Skeletal muscle satellite cell (primary cell): ENCODE measurements around the gene RNF214.

Experiments
- H3K27me3 ChIP-seq: 2 replicates; pipeline ENCODE4 v1.7.0; 2013; ENCODE audit warnings: low read length; ENCODE audit not compliant: control insufficient read depth, insufficient read depth
- H3K36me3 ChIP-seq: 2 replicates; pipeline ENCODE4 v1.7.0; 2013; ENCODE audit warnings: mild to moderate bottlenecking, control low read depth, low read length; ENCODE audit not compliant: insufficient read depth
- H3K4me1 ChIP-seq: 2 replicates; pipeline ENCODE4 v1.7.0; 2013; ENCODE audit warnings: low read length; ENCODE audit not compliant: control insufficient read depth, insufficient read depth
- H3K4me2 ChIP-seq: 2 replicates; pipeline ENCODE4 v1.7.0; 2013; ENCODE audit warnings: mild to moderate bottlenecking, low read length
- H3K4me3 ChIP-seq: 2 replicates; pipeline ENCODE4 v1.7.0; 2013; ENCODE audit warnings: low read length
- H3K9ac ChIP-seq: 2 replicates; pipeline ENCODE4 v1.7.0; 2013; ENCODE audit warnings: mild to moderate bottlenecking, low read depth, low read length, moderate library complexity
- H3K9me3 ChIP-seq: replicated peaks from 2 replicates; pipeline ENCODE4 v1.7.0; 2013; ENCODE audit warnings: mild to moderate bottlenecking, control low read depth, low read length

The RNF214 gene

DNA sequence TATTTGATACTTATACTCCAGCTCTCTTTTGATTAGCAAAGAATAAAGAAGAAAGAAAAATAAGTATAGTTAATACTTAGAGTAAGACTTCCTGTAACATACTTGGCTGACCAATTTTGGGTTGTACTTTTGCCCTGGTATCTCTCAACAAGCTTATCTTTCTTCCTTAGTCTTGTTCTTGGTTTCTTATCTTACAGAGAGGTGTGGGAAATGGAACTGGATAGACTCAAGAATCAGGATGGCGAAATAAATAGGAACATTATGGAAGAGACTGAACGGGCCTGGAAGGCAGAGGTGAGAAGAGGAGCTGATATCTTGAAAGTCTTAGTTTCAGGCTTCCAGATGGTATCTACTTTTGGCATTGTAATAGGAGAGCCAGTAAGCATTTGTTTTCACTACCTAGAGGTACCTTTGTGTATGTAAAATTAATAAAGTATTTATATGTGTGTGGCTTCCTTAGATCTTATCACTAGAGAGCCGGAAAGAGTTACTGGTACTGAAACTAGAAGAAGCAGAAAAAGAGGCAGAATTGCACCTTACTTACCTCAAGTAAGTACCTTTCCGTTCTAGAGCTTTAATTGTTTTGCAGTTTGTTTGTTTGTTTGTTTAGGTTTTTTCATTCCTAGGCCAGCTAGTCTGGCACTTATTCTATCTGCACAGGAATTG lies 47.4 kb downstream of the RNF214 start:
- H3K4me1 ChIP-seq, result peaks cover 25% of the 10 kb centered on the region
- no peak overlapping the region for H3K9ac ChIP-seq
- no peak overlapping the region for H3K4me3 ChIP-seq
- no peak overlapping the region for H3K4me2 ChIP-seq
- no peaks in the 10 kb centered on the region for H3K27me3 ChIP-seq
- H3K9me3 ChIP-seq, result no peaks in the 10 kb centered on the region
- H3K36me3 ChIP-seq, result peaks cover 24% of the 10 kb centered on the region

DNA sequence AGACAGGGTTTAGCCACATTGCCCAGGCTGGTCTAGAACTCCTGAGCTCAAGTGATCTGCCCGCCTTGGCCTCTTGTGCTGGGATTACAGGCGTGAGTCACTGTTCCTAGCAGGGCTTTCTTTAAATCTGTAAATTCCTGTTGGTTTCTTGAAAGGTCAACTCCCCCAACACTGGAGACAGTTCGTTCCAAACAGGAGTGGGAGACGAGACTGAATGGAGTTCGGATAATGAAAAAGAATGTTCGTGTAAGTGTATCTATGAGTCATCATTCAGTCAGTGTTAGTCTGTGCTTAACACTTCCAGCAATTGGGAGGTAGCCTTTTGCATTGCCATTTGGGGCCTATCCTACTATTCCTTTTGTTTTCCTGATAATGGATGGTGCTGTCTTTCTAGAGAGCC lies 48.7 kb downstream of the RNF214 start:
- Histone ChIP-seq H3K4me1 (peaks cover 25% of the 10 kb centered on the region), H3K9ac (peak overlapping the region; percentile 23), H3K9me3 (no peaks in the 10 kb centered on the region), H3K4me2 (peak overlapping the region; percentile 61), H3K36me3 (peaks cover 35% of the 10 kb centered on the region), H3K27me3 (no peaks in the 10 kb centered on the region), H3K4me3 (no peak overlapping the region)

DNA sequence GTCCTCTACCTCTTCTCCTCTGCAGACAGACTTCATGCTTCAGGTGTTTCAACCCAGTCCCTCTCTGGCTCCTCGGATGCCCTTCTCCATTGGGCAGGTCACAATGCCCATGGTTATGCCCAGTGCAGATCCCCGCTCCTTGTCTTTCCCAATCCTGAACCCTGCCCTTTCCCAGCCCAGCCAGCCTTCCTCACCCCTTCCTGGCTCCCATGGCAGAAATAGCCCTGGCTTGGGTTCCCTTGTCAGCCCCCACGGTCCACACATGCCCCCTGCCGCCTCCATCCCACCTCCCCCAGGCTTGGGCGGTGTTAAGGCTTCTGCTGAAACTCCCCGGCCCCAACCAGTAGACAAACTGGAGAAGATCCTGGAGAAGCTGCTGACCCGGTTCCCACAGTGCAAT lies 49.4 kb downstream of the RNF214 start:
- Histone ChIP-seq H3K4me1 (peaks cover 25% of the 10 kb centered on the region), H3K9me3 (no peaks in the 10 kb centered on the region), H3K4me2 (no peak overlapping the region), H3K27me3 (no peaks in the 10 kb centered on the region), H3K36me3 (peaks cover 41% of the 10 kb centered on the region), H3K9ac (peak overlapping the region; percentile 23), H3K4me3 (no peak overlapping the region)

DNA sequence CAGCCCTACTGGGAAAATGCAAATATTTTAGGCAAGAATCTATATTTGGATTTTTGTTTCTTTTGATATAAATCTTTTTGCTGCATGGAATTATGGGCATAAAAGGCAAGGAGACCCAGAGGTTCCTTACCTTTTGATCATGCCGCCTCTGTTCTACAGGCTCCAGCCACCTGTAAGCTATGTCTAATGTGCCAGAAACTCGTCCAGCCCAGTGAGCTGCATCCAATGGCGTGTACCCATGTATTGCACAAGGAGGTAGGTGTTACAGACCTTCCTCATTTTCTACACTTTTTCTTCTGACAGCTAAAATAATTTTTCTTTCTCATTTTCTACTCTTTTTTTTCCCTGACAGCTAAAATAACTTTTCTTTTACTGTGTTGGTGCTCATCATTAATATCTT lies 50.5 kb downstream of the RNF214 start:
- Histone ChIP-seq H3K9ac (no peak overlapping the region), H3K4me1 (peaks cover 25% of the 10 kb centered on the region), H3K27me3 (no peaks in the 10 kb centered on the region), H3K4me2 (no peak overlapping the region), H3K9me3 (no peaks in the 10 kb centered on the region), H3K4me3 (no peak overlapping the region), H3K36me3 (peaks cover 44% of the 10 kb centered on the region)

DNA sequence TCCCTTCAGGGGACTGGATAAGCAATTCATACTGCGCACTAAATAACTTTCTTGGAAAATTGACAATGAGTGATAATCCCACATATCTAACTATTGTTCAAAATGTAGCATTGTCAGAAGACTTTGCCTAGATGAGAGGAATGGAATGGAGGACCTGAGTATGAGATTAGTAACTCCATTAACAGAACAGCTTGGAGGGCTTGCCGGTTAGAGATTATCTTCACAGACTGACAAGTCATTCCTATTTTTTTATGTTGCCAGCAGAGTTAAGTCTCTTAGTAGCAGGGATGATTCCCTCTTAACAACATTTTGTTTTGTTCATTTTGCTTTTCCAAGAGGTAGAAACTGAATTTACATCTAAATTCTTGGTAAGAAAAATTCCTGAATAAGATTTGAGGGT lies 51.6 kb downstream of the RNF214 start:
- Histone ChIP-seq H3K4me1 (peaks cover 25% of the 10 kb centered on the region), H3K9me3 (no peaks in the 10 kb centered on the region), H3K36me3 (peaks cover 46% of the 10 kb centered on the region)

DNA sequence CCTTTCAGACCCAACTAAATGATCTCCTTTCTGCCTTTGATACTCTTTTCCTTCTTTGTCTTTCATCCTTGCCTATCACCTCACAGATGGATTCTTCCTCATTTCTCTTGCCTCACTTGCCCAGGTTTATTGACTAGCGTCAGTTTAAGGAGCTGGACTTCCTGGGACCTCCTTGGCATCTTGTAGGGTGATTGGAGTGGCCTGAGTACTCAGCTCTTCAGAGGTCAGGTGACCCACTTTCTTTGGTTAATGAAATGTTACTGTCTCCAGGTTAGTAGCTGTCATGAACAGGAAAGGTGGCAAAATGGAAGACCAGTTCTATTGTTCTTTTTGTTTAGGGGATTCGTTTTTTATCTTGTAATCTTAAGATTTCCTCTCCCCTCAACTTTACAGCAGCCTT lies 54.1 kb downstream of the RNF214 start:
- Histone ChIP-seq H3K4me2 (no peak overlapping the region), H3K9ac (no peak overlapping the region), H3K27me3 (no peaks in the 10 kb centered on the region), H3K4me1 (peaks cover 8% of the 10 kb centered on the region), H3K36me3 (peaks cover 70% of the 10 kb centered on the region), H3K4me3 (no peak overlapping the region), H3K9me3 (no peaks in the 10 kb centered on the region)

More for the DNA sequence above, 51.6 kb downstream of the RNF214 start:
- Histone ChIP-seq H3K4me3 (no peak overlapping the region), H3K9ac (no peak overlapping the region), H3K4me2 (no peak overlapping the region), H3K27me3 (no peaks in the 10 kb centered on the region)

DNA sequence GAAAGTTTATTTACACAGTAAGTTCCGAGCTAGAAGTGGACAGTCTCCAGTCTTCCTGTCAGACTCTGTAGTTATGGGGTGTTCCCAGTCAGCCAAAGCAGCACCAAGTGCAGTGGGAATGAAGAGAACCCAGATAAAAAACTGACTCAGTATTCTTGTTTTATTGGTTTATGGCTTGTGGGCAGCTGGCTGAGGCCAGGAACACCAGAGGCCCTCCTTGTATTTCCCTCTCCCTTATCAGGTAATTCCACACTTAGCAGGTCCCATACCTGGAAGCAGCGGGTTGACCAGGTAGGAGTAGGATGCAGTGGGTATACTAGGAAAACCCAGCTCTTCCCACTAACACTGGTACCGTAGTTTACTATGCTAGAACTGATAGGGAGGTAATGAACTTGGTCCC lies 55.2 kb downstream of the RNF214 start:
- Histone ChIP-seq H3K4me1 (no peaks in the 10 kb centered on the region), H3K9me3 (no peaks in the 10 kb centered on the region), H3K4me2 (no peak overlapping the region), H3K36me3 (peaks cover 74% of the 10 kb centered on the region), H3K9ac (no peak overlapping the region), H3K4me3 (no peak overlapping the region), H3K27me3 (no peaks in the 10 kb centered on the region)

DNA sequence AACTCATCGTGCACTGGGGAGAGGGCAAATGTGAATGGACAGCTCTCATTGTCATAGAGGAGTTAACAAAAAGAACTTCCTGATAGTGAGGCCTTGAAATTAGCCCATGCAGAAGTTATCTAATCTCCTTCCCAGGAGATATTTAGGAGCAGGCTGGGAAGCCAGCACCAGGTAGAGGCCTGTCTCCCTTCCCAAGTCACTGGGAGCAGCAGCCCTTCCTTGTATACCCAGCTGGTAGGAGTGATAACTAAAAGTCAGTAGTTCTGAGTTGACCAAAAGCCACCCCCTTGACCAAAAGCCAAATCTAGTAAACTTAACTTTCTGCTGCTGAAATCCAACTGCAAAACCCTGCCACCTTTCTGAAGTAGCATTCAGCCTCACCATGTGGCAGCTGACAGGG lies 57.3 kb downstream of the RNF214 start:
- peaks cover 72% of the 10 kb centered on the region for H3K36me3 ChIP-seq
- H3K4me1 ChIP-seq, result no peaks in the 10 kb centered on the region
- H3K9ac ChIP-seq, result no peak overlapping the region
- H3K4me3 ChIP-seq, result no peak overlapping the region
- H3K9me3 ChIP-seq, result no peaks in the 10 kb centered on the region
- H3K27me3 ChIP-seq, result no peaks in the 10 kb centered on the region
- H3K4me2 ChIP-seq, result no peak overlapping the region

DNA sequence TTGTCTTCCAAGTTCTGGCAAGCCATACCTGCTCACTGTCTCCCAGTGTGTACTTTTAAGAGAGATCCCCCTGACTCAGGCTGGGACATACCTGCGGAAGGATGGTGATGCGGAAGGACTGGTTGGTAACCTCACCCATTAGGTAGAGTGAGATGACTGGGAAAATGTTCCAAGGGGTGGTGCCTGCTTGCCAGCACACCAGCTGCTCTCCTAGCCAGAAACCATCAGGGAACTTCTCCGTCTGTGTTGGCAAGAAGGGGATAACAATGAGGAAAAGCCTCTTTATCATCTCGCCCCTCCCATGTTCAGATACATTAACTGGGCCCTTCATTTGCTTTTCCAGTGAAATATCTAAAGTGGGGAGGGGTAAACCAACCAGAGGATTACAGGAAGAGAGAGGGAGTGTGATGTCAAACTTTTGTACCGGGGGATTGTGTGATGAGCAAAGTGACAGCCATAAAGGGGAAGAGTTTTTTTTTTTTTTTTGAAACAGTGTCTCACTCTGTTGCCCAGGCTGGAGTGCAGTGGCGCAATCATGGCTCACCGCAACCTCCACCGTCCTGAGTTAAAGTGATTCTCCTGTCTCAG lies 58.4 kb downstream of the RNF214 start, which contains the start of gene BACE1-AS:
Gene BACE1-AS (plus strand): TSS at position 538 of the 588 bp plus-strand sequence.
- H3K4me3 ChIP-seq, result no peak within 1 kb of the TSS
- no peaks in the 10 kb centered on the region for H3K9me3 ChIP-seq
- no peaks in the 10 kb centered on the region for H3K27me3 ChIP-seq
- H3K4me2 ChIP-seq, result no peak within 1 kb of the TSS
- H3K9ac ChIP-seq, result no peak within 1 kb of the TSS
- H3K36me3 ChIP-seq, result peaks cover 67% of the 10 kb centered on the region
- no peaks in the 10 kb centered on the region for H3K4me1 ChIP-seq

DNA sequence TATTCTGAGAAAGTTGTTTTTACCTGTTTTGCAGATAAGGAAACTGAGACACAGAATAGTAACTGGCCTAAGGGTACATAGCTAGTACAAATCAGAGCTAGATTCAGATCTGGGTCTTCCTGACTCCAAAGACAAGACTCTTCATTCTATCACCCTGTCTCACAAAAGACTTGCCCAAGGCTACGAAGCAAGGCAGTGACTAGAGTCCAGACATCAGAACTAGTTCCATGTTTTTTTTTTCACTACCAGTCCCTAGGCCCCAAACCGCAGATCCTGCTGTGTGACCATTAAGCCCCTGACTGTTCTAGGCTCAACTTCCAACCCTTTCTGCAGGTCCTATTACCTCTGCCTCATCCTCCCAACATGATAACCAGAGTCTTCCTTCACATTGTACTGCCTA lies 60.1 kb downstream of the RNF214 start:
- no peak overlapping the region for H3K4me3 ChIP-seq
- no peak overlapping the region for H3K9ac ChIP-seq
- no peaks in the 10 kb centered on the region for H3K9me3 ChIP-seq
- no peaks in the 10 kb centered on the region for H3K27me3 ChIP-seq
- peaks cover 58% of the 10 kb centered on the region for H3K36me3 ChIP-seq
- H3K4me1 ChIP-seq, result no peaks in the 10 kb centered on the region
- no peak overlapping the region for H3K4me2 ChIP-seq

DNA sequence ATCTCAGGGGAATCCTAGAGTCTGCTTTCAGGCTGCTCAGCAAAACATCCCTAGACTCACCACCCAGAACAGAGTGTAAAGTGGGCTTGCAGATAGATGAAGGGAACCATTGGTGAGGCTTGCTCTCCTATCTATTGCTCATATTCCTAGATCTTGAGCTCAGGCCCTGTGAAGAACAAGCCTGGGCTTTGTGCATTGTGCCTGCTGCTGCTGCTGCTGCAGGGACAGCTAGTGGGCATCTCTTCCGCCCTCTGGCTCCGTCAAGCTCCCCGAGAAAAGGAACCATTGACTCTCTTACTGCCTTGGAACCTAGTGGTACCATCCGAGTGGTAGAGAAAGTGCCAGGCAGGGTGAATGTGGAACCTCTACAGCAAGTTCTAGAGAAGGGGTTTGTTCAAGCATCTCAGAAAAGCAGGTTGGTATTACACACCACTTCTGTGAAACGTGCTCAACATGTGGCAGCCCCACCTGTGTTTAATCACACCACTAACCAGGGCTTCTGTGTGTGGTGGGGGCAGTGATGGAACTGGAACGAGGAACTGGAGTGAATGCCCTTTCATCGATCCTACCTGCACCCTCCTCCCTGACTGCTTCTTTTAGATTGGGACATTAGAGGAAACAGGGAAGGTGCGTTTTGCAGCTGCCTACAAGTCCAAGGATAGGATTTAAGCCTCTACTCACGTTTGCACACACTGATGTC lies 63.1 kb downstream of the RNF214 start:
- Histone ChIP-seq H3K4me3 (no peak overlapping the region), H3K4me1 (peaks cover 6% of the 10 kb centered on the region), H3K9ac (no peak overlapping the region), H3K36me3 (peaks cover 38% of the 10 kb centered on the region), H3K4me2 (no peak overlapping the region), H3K9me3 (no peaks in the 10 kb centered on the region), H3K27me3 (no peaks in the 10 kb centered on the region)
